Measurements from ENCODE around the gene MFAP4. TPM values are rescaled to one million over a fixed set of nuclear protein-coding genes. Genes with fewer than 3 reads are reported as not detected.

Gene MFAP4
- total RNA-seq, 1 experiment from 2014 or later, result not detected

DNA sequence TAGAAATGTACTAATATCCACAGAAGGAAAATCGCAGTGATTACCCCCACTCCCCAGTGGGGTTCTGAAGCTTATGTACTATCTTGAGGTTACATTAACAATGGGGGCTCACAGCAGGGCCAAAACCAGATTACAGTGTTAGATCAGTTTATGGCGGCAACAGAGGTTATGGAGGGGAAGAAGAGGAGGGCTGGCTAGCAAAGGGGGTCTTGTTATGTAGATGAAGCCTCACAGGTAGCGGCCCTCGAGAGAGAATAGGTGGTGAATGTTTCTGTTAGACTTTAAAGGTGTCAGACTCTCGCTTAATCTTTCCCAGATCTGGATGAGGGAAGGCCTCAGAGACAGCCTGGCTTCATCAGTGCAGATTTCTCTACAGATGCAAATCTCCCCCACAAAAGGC lies 46.3 kb upstream of the MFAP4 start:
- Histone ChIP-seq H3K9me2 (replicated peaks; ENCODE audit: low read length) (no peaks in the 10 kb centered on the region), H3K4me3 (ENCODE audit: low read length) (no peak overlapping the region), H3K27ac (ENCODE audit: low read length) (no peak overlapping the region), H3K27me3 (ENCODE audit: low read length) (no peaks in the 10 kb centered on the region), H3K4me2 (ENCODE audit: low read length) (no peak overlapping the region), H4K20me1 (ENCODE audit: low read length) (no peaks in the 10 kb centered on the region), H3K79me2 (ENCODE audit: low read length) (no peaks in the 10 kb centered on the region), H3F3A (ENCODE audit: low read length, unreplicated experiment) (no peaks in the 10 kb centered on the region), H3K9me3 (ENCODE audit: low read length) (no peaks in the 10 kb centered on the region), H3K36me3 (ENCODE audit: low read depth, low read length) (no peaks in the 10 kb centered on the region), H2AFZ (ENCODE audit: low read length) (no peak overlapping the region), H3K4me1 (ENCODE audit: insufficient read depth, low read length) (no peaks in the 10 kb centered on the region), H3K9ac (ENCODE audit: low read length) (no peak overlapping the region)
- BruUV-seq (replicated peaks), result no TSS peak
- TF ChIP-seq, protein P1, sequence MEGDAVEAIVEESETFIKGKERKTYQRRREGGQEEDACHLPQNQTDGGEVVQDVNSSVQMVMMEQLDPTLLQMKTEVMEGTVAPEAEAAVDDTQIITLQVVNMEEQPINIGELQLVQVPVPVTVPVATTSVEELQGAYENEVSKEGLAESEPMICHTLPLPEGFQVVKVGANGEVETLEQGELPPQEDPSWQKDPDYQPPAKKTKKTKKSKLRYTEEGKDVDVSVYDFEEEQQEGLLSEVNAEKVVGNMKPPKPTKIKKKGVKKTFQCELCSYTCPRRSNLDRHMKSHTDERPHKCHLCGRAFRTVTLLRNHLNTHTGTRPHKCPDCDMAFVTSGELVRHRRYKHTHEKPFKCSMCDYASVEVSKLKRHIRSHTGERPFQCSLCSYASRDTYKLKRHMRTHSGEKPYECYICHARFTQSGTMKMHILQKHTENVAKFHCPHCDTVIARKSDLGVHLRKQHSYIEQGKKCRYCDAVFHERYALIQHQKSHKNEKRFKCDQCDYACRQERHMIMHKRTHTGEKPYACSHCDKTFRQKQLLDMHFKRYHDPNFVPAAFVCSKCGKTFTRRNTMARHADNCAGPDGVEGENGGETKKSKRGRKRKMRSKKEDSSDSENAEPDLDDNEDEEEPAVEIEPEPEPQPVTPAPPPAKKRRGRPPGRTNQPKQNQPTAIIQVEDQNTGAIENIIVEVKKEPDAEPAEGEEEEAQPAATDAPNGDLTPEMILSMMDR (conservative IDR thresholded peaks at IDR 0.05; ENCODE audit: low read depth, low read length), result no peak
- TF ChIP-seq EZH2 (IDR thresholded peaks at IDR 0.05; ENCODE audit: low read length, unreplicated experiment) (no peak), EZH2phosphoT487 (IDR thresholded peaks at IDR 0.05; ENCODE audit: borderline replicate concordance, low read length) (no peak)
- ChIA-PET POLR2A (ENCODE audit: unreplicated experiment) (no interaction called here), CTCF (no interaction called here)
- DNase-seq (no peak), ATAC-seq (no peak)
- intact Hi-C loops (cut with micrococcal nuclease), result no loop called here

GRCh38 chr17:19431691-19432090 lies 44.7 kb upstream of the MFAP4 start:
- H3K79me2 ChIP-seq (ENCODE audit: low read length), result no peaks in the 10 kb centered on the region
- no peak overlapping the region for H2AFZ ChIP-seq (ENCODE audit: low read length)
- H3K9me2 ChIP-seq (replicated peaks; ENCODE audit: low read length), result no peaks in the 10 kb centered on the region
- no peaks in the 10 kb centered on the region for H3K36me3 ChIP-seq (ENCODE audit: low read depth, low read length)
- BruUV-seq (replicated peaks), result no TSS peak
- H3F3A ChIP-seq (ENCODE audit: low read length, unreplicated experiment), result no peaks in the 10 kb centered on the region
- no peaks in the 10 kb centered on the region for H4K20me1 ChIP-seq (ENCODE audit: low read length)
- no peak overlapping the region for H3K27ac ChIP-seq (ENCODE audit: low read length)
- no peak overlapping the region for H3K4me3 ChIP-seq (ENCODE audit: low read length)
- H3K9ac ChIP-seq (ENCODE audit: low read length), result no peak overlapping the region
- H3K4me1 ChIP-seq (ENCODE audit: insufficient read depth, low read length), result no peaks in the 10 kb centered on the region
- DNase-seq (no peak), ATAC-seq (no peak)
- no peak overlapping the region for H3K4me2 ChIP-seq (ENCODE audit: low read length)
- H3K9me3 ChIP-seq (ENCODE audit: low read length), result no peaks in the 10 kb centered on the region
- intact Hi-C loops (cut with micrococcal nuclease), result no loop called here
- ChIA-PET POLR2A (ENCODE audit: unreplicated experiment) (interaction anchor here (0.5 kb wide), 1 partner anchor 26 kb away, joined by 3 read pairs; no protein-coding TSS in a partner anchor), CTCF (no interaction called here)
- H3K27me3 ChIP-seq (ENCODE audit: low read length), result no peaks in the 10 kb centered on the region
- no peak for TF ChIP-seq EZH2phosphoT487 (IDR thresholded peaks at IDR 0.05; ENCODE audit: borderline replicate concordance, low read length)
- TF ChIP-seq, protein P1 (conservative IDR thresholded peaks at IDR 0.05; ENCODE audit: low read depth, low read length), result no peak

DNA sequence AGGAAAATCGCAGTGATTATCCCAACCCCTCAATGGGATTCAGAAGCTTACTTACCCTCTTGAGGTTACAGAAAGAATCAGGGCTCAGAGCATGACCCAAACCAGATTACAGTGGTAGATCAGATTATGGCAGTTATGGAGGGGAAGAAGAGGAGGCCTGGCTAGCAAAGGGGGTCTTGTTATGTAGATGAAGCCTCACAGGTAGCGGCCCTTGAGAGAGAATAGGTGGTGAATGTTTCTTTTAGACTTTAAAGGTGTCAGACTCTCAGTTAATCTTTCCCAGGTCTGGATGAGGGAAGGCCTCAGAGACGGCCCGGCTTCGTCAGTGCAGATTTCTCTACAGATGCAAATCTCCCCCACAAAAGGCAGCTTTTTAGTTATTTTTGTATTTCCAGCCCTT lies 39.6 kb upstream of the MFAP4 start:
- Histone ChIP-seq H4K20me1 (ENCODE audit: low read length) (no peaks in the 10 kb centered on the region), H2AFZ (ENCODE audit: low read length) (no peak overlapping the region), H3K27ac (ENCODE audit: low read length) (no peak overlapping the region), H3K9ac (ENCODE audit: low read length) (no peak overlapping the region), H3K36me3 (ENCODE audit: low read depth, low read length) (no peaks in the 10 kb centered on the region), H3K4me2 (ENCODE audit: low read length) (no peak overlapping the region), H3K9me3 (ENCODE audit: low read length) (no peaks in the 10 kb centered on the region), H3K4me1 (ENCODE audit: insufficient read depth, low read length) (peaks cover 6% of the 10 kb centered on the region), H3K79me2 (ENCODE audit: low read length) (no peaks in the 10 kb centered on the region), H3K9me2 (replicated peaks; ENCODE audit: low read length) (no peaks in the 10 kb centered on the region), H3K4me3 (ENCODE audit: low read length) (no peak overlapping the region), H3F3A (ENCODE audit: low read length, unreplicated experiment) (no peaks in the 10 kb centered on the region), H3K27me3 (ENCODE audit: low read length) (no peaks in the 10 kb centered on the region)
- DNase-seq (no peak), ATAC-seq (no peak)
- no TSS peak for BruUV-seq (replicated peaks)
- CTCF ChIA-PET, result no interaction called here
- intact Hi-C loops (cut with micrococcal nuclease), result no loop called here
- TF ChIP-seq, protein P1 (conservative IDR thresholded peaks at IDR 0.05; ENCODE audit: low read depth, low read length), result no peak
- TF ChIP-seq EZH2phosphoT487 (IDR thresholded peaks at IDR 0.05; ENCODE audit: borderline replicate concordance, low read length) (no peak), EZH2 (IDR thresholded peaks at IDR 0.05; ENCODE audit: low read length, unreplicated experiment) (no peak)
- POLR2A ChIA-PET (ENCODE audit: unreplicated experiment), result no interaction called here
